Fibroblast of mammary gland (primary cell): ENCODE results near the gene ACER3.
"Not testable (repeated sequence)": the region's sequence is repeated elsewhere in the genome, so short reads cannot be mapped to it uniquely, and the experiment has no call there.

Experiments used
- DNase-seq: peaks from one replicate; pipeline ENCODE4 v3.0.0-alpha.2; 2010; ENCODE audit warnings: low read depth
- H3K4me3 ChIP-seq: 2 replicates; pipeline ENCODE4 v1.5.1; 2011; ENCODE audit warnings: low read depth, mild to moderate bottlenecking, low read length, moderate library complexity; ENCODE audit not compliant: control insufficient read depth
- CTCF ChIP-seq: conservative IDR thresholded peaks from 2 replicates; pipeline ENCODE4 v1.5.1; 2011; ENCODE audit warnings: low read depth, low read length, inconsistent platforms; ENCODE audit not compliant: control insufficient read depth, insufficient read depth

The ACER3 gene

GRCh38 chr11:76856571-76856970, 4.1 kb upstream of the ACER3 start:
- no peak for DNase-seq
- H3K4me3 ChIP-seq: no peak overlapping the region
- TF ChIP-seq CTCF: no peak

DNA sequence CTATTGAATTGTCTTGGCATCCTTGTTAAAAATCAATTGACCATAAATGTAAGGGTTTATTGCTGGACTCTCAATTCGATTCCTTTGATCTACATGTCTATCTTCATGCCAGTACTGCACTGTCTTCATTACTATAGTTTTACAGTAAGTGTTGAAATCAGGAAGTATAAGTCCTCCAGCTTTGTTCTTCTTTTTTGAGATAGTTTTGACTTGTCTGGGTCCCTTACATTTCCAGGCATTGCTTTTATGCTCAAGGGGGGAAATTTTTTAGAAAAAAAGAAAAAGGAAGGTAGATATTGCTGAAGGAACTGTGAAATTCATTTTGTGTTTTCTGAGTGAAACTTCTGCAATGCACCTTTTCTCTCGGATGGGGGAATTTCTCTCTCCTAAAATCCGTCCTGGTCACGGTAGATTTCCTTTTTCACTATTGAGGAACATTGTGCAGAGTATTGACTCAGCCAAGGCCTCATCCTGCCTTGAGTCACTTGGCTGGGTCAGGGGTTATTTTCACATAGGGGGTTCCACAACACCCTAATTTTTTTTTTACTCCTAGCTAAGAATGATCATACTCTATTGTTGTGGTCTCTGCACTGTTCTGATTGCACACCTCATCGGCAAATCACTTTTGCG, 2.8 kb upstream of the ACER3 start:
- no peak for DNase-seq
- TF ChIP-seq CTCF: no peak
- H3K4me3 ChIP-seq: no peak overlapping the region

DNA sequence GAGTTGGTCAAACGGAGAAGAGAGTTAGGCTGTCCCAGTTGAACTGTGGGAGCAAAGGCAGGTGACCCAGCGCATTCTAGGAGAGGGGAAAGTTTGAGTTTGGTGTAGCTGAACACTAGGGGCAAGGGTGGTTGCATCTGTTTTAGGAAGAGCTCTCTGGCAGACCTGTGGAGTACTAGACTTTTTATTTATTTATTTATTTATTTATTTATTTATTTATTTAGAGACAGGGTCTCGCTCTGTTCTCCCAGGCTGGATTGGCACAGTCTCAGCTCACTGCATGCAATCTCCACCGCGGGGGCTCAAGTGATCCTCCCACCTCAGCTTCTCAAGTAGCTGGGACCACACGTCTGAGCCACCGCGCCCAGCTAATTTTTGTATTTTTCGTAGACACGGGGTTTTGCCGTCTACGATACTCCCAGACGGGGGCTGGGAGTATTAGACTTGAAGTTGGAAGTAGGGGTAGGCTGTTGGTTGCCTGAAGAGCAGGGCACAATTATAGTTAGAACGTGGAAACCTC, 950 bp upstream of the ACER3 start:
- TF ChIP-seq CTCF: no peak
- no peak for DNase-seq
- no peak overlapping the region for H3K4me3 ChIP-seq

GRCh38 chr11:76861490-76861953, 804 bp downstream of the ACER3 start:
- TF ChIP-seq CTCF: no peak
- DNase-seq: no peak
- peak overlapping the region; percentile 83 for H3K4me3 ChIP-seq

- not testable (repeated sequence) for H3K4me3 ChIP-seq, DNase-seq
Measured at GRCh38 chr11:76862794-76863193, 2.1 kb downstream of the ACER3 start.

DNA sequence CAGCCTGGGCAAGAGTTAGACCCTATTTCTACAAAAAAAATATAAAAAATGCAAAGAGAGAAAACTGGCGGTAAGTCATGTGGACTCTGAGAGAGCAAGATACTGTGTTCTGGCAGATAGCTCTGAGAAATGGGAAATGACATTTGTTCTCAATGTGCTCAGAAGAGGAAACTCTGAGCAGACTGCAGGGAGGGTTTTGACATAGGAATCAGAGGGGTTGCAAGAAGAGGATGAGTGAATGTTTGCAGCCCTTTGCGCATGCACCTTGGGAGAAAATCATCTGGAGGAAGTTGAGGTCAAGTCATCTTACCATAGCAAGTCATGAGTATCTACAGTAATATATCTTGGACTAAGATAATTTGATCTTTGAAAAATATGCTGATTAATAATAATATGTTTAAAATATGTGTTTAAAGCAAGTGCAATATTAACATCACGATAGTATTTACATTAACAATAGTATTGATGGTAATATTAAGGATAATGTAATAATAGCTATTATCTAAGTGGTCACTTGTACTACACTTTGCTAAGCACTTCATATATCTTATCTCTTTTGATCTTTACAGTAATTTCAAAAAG, 2.6 kb downstream of the ACER3 start:
- no peak for DNase-seq
- no peak for TF ChIP-seq CTCF
- H3K4me3 ChIP-seq: no peak overlapping the region

DNA sequence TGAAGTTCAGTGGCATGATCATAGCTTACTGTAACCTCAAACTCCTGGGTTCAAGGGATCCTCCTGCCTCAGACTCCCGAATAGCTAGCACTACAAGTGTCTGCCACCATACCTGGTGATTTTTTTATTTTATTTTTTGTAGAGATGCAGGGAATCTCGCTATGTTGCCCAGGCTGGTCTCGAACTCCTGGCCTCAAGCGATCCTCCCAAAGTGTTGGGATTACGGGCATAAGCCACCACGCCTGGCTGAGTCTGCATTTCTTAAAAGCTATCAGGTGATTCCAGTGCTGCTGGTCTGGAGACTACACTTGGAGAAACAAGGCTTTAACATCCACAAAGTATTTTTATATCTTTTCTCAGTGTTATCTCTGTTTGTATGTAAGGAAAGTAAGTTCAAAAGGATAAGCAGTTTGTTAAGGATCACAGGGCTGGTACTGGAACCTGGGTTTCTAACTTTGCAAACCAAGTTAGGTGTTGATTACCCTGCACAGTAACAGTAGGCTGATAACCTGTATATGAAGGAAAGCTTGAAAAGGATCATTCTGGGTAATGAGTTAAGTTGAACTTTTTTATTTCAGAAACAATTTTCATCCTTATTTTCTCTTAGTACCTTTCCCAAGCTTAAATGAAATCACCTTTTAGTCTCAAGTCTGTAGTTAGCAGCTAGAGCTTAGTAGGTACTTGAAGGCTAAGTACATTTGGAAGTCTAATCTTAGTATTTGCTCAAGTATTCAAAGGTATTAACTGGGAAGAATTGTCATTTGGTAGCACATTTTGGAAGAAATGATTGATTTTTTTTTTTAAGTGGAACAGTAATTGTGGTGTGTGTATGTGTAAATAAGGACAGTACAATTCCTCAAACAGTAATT, 12.5 kb downstream of the ACER3 start:
- no peak overlapping the region for H3K4me3 ChIP-seq
- no peak for DNase-seq
- no peak for TF ChIP-seq CTCF
